Hematopoietic multipotent progenitor cell treated with erythropoietin and hydrocortisone succinate and interleukin-3 and kit ligand, for 17 days (in vitro differentiated cells): Measurements from ENCODE around the gene C16orf78.
"Not testable (repeated sequence)": the region's sequence is repeated elsewhere in the genome, so short reads cannot be mapped to it uniquely, and the experiment has no call there.

Experiments
- DNase-seq: peaks from one replicate; pipeline ENCODE4 v3.0.0-alpha.2; 2015; ENCODE audit warnings: low spot score

C16orf78 gene

GRCh38 chr16:49349446-49350168, 24.0 kb upstream of the C16orf78 start:
- DNase-seq: no peak

DNA sequence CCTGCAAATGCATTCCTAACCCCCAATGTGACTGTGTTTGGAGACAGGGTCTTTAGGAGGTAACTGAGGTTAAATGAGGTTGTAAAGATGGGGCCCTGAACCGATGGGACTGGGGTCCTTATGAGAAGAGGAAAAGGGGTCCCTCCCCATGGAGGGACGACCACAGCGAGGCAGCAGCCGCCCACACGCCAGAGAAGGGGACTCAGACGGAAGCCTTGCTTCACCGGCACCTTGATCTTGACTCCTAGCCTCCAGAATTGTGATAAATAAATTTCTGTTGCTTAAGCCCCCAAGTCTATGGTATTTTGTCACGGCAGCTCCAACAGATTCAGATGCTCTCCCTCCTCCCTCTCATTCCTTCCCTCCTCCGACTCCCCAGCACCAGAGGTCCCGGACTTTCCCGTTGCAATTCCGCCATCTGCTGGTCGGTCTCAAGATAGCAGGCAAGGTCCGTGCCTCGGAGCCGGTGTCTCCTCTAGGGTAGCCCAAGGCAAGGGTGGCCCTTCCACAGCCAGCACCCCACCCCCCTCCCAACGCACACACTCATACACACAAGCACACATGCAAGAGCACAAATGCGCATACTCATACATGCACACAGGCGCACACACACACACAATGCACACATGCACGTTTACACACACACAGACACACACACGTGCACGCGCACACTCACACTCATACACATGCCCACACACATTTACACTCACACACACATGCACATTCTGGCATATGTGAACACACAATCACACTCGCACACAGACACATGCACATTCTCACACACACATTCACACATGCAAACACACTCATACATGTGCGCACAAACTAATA, 23.1 kb upstream of the C16orf78 start:
- peak; percentile 26 for DNase-seq

GRCh38 chr16:49351096-49351487, 22.5 kb upstream of the C16orf78 start:
- no peak for DNase-seq

DNA sequence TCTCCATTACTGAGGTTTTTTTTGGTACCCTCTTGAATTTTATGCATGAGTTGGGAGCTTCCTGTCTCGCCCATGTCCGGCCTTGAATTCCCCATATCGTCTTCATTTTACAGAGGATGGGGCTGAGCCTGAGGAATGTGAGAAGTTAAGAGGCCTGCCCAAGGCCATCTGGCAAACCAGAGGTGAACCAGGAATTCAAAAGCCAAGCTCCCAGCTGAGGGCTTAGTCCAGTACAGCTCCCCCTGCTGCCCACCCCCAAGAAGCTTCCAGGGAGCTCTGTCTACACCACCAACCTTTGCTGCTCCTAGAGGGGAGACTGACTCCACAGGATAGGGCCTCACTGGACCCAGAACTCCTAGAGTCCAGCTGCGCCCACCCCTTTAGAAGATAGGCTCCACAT, 20.7 kb upstream of the C16orf78 start:
- no peak for DNase-seq

GRCh38 chr16:49353680-49354079, 19.9 kb upstream of the C16orf78 start:
- no peak for DNase-seq

GRCh38 chr16:49354101-49354500, 19.5 kb upstream of the C16orf78 start:
- no peak for DNase-seq

GRCh38 chr16:49354991-49355390, 18.6 kb upstream of the C16orf78 start:
- DNase-seq: no peak

- no peak for DNase-seq
These were observed 17.5 kb upstream of the C16orf78 start for GRCh38 chr16:49355933-49356665.

DNA sequence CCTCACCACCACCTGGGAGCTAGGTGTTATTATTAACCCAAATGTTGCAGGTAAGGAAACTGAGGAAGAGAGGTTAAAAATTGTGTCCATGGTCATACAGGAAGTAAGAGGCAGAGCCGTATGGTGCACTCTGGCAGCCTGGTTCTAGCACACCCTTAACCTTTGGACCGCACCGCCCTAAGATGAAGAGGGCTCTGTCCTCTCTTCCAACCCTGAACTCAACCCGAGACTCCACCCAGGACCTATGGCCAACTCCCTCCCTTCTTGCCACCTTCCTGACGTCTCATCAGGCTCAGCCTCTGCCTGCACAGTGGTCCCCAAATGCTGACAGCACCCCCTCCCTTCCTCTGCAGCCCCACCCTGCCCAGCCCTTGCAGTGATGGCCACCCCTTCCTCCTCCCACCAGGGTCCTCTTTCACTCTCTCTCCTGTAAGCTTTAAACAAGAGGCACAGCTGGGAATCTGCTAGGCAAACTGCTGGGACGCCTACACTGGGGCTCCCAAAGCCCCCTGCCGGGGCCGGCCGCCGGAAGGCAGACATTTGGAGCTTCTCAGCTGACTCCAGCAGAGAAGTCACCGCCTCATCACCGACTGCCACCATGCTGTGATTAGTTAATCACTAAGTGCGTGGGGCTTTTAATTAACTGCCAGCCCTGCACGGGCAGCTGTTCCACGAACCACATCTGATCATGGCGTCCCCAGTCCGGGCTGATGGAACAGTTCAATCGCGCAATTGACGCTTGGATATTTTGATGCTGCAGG, 16.7 kb upstream of the C16orf78 start:
- DNase-seq: no peak

DNA sequence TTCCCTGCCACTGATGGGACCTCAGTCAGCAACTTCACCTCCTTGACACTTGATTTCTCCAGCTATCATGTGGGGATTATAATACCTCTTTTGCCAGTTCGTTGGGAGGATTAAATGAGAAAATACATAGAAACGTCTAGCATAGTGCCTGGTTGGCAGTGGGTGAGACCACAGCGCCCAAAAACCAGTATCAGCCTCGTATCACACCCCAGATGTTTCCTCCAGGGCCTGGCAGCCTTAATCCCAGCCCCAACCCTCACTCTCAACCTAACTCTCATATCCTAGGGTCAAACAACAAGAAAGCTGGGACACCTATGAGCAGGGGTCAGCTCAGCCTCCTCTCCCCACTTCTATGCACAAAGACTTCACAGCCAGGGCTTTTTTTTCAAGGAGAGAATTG, 14.0 kb upstream of the C16orf78 start:
- no peak for DNase-seq

GRCh38 chr16:49361731-49362130, 11.9 kb upstream of the C16orf78 start:
- not testable (repeated sequence) for DNase-seq

DNA sequence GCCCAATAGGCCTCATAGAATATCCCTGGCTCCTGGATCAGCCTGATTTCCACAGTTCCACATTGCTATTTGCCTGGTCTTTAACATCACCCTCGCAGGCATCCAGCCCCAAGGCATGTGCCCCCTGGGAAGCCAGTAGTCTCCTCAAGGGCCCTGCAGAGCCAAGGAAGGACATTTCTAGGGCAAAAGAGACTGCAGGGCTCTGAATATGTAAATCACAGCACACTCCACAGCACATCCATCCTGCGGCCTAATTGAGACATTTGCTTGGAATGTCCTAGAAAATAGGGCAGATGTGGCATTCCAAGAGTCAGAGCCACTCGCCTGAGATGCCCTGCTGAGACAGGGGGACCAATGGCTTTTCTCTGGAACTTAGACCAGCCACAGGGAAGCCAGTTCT, 11.4 kb upstream of the C16orf78 start:
- DNase-seq: no peak

GRCh38 chr16:49365711-49366509, 7.7 kb upstream of the C16orf78 start:
- no peak for DNase-seq

DNA sequence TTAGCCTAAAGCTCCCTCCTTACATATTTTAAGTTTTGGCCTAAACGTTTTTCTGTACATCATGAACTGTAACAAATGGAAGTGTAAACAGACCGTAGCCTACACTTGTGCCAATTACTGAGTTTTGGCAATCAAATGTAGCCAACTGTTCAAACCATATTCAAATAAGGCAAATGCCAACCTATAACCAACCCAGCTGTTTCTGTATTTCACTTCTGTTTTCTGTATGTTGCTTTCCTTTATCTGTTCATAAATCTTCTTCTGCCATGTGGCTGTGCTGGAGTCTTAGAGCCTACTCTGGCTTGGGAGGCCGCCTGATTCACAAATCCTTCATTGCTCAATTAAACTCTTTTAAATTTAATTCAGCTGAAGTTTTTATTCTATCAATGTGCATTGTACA, 6.9 kb upstream of the C16orf78 start:
- DNase-seq: no peak

DNA sequence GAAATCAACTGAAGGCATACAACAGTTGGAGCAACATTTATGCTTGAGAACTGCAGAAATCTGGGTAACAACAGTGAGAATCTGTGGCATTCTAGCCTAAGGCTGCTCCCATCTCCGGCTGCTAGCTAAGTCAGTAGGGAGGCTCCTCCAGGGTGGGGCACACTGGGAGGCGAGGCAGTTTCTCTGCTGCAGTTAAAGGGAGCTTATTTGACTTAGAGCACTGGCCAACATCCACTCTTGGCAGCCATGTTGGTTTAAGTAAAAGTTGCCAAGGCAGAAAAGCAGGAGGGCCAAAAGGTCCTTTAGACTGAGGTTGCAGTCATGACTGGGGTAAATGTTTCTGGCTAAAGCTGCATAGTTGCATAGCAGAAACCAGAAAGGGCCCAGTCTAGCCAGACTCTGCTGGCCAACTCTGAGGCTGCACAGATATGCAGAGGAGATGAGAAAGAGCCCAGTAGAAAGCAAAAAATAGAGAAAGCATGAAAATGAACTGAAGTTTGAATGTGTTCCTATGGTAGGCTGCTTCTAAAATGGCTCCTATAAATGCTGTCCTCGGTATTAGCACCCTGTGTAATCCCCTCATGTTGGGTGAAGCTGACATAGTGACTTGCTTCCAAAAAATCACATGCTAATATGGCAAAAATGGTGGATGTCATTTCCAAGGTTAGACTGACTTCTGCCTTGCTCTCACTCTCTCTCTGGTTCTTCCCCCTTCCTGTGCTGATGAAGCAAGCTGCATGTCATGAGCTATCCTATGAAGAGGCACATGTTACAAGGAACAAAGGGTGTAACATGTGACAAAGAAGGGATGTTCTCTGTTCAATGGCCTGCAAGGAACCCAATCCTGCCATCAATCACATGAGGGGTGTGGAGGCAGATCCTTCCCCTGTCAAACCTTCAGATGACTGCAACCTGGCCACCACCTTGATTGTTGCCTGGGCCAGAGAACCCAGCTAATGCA, 3.7 kb upstream of the C16orf78 start:
- no peak for DNase-seq

GRCh38 chr16:49376206-49376605, 2.6 kb downstream of the C16orf78 start:
- no peak for DNase-seq

DNA sequence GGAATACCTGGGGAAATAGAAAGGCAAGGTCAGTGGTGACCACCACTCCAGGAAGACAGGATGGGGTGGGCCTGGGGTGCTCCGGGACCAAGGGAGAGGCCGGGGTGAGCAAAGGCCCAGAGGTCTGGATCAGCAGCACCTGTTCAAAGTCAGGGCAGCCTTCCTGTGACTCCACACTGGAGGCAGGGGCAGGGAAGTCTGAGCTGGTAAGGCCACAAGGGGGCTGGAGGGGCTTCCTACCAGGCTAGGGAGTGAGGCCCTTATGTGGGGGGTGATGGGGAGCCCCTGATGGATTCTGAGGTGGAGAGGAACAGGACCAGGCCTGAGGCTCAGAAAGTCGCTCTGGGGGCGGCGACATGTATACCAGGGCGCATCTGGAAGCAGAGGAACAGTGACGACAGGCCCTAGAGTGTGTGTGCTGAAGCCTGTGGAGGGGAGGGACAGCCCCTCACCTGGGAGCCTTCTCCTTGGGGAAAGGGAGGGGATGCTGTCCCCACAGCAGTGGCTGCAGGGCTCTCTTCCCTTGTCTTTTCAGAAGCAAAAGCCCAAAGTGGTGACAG, 3.7 kb downstream of the C16orf78 start:
- no peak for DNase-seq

- no peak for DNase-seq
These were observed 4.6 kb downstream of the C16orf78 start for GRCh38 chr16:49378238-49378637.

DNA sequence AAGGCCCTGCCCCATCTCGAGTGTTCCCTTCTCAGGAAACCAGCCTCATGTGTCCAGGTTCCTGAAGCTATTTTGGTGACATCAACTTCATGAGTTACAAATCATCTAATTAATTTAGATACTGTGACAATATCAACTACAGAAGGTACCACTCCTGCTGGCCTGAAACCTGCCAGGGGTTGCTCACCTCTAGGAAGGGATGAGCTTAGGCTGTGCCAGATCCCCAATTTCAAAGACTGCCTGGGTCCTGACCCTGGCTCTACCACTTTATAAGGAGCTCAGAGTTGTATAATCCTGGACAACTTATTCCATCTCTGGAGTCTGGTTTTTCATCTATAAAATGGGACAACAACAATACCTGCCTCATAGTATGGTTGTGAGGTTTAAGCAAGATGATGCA, 5.2 kb downstream of the C16orf78 start:
- no peak for DNase-seq

- DNase-seq: no peak
These were observed 9.3 kb downstream of the C16orf78 start for GRCh38 chr16:49382916-49383315.
